Measurements from ENCODE around the gene VANGL1. TPM values are rescaled to one million over a fixed set of nuclear protein-coding genes. Genes with fewer than 3 reads are reported as not detected.

VANGL1 gene
- total RNA-seq, 1 experiment from 2014 or later, result 22.7 TPM

DNA sequence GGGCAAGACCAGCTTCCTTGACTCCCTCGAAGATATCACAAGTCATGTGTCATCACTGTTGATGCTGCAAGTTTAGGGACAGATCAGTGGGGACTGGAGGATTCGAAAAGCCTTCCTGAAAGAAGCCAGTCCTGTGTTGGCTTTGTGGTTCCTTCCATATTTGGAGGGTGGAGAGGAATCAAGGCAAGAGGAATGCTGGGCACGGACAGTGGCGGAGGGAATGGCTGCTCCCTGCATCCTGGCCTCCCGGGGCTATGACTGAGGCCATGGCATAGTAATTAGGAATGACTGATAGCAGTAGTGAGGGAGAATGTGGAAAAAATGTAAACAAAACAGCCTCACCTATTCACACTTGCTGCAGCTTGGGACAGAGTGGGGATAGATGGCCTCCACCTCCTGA is 36.4 kb downstream of the VANGL1 start:
- Histone ChIP-seq H3K9me3 (ENCODE audit: control insufficient read depth, insufficient read depth, low read depth, low read length) (no peaks in the 10 kb centered on the region), H3K4me1 (ENCODE audit: control insufficient read depth, insufficient read depth, low read length) (no peaks in the 10 kb centered on the region; the same call in none of the 2 replicates), H3K36me3 (ENCODE audit: control insufficient read depth, insufficient read depth, low read length) (no peaks in the 10 kb centered on the region), H3K27me3 (ENCODE audit: control insufficient read depth, insufficient read depth, low read length) (no peaks in the 10 kb centered on the region), H3K4me3 (ENCODE audit: low read depth in 2 of 2, low read length in 2 of 2) (no peak overlapping the region), H3K27ac (ENCODE audit: low read length) (no peak overlapping the region)
- ATAC-seq (no peak), DNase-seq (ENCODE audit: low read depth, low spot score) (no peak)
- CTCF ChIA-PET, result no interaction called here
- in situ Hi-C loops (cut with HindIII; ENCODE audit: low pct_unique_long_range_greater_than_20kb, low sequenced_read_pairs) (no loop called here), intact Hi-C loops (cut with micrococcal nuclease; ENCODE audit: unreplicated experiment) (no loop called here)
- no TSS peak for BruUV-seq (replicated peaks)
- POLR2A ChIA-PET, result no interaction called here
- no peak for TF ChIP-seq POLR2AphosphoS5 (IDR thresholded peaks at IDR 0.05; ENCODE audit: low read depth, low read length)
- TF ChIP-seq, protein P1, sequence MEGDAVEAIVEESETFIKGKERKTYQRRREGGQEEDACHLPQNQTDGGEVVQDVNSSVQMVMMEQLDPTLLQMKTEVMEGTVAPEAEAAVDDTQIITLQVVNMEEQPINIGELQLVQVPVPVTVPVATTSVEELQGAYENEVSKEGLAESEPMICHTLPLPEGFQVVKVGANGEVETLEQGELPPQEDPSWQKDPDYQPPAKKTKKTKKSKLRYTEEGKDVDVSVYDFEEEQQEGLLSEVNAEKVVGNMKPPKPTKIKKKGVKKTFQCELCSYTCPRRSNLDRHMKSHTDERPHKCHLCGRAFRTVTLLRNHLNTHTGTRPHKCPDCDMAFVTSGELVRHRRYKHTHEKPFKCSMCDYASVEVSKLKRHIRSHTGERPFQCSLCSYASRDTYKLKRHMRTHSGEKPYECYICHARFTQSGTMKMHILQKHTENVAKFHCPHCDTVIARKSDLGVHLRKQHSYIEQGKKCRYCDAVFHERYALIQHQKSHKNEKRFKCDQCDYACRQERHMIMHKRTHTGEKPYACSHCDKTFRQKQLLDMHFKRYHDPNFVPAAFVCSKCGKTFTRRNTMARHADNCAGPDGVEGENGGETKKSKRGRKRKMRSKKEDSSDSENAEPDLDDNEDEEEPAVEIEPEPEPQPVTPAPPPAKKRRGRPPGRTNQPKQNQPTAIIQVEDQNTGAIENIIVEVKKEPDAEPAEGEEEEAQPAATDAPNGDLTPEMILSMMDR (IDR thresholded peaks at IDR 0.05), result no peak
- TF ChIP-seq, protein P2, sequence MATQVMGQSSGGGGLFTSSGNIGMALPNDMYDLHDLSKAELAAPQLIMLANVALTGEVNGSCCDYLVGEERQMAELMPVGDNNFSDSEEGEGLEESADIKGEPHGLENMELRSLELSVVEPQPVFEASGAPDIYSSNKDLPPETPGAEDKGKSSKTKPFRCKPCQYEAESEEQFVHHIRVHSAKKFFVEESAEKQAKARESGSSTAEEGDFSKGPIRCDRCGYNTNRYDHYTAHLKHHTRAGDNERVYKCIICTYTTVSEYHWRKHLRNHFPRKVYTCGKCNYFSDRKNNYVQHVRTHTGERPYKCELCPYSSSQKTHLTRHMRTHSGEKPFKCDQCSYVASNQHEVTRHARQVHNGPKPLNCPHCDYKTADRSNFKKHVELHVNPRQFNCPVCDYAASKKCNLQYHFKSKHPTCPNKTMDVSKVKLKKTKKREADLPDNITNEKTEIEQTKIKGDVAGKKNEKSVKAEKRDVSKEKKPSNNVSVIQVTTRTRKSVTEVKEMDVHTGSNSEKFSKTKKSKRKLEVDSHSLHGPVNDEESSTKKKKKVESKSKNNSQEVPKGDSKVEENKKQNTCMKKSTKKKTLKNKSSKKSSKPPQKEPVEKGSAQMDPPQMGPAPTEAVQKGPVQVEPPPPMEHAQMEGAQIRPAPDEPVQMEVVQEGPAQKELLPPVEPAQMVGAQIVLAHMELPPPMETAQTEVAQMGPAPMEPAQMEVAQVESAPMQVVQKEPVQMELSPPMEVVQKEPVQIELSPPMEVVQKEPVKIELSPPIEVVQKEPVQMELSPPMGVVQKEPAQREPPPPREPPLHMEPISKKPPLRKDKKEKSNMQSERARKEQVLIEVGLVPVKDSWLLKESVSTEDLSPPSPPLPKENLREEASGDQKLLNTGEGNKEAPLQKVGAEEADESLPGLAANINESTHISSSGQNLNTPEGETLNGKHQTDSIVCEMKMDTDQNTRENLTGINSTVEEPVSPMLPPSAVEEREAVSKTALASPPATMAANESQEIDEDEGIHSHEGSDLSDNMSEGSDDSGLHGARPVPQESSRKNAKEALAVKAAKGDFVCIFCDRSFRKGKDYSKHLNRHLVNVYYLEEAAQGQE (IDR thresholded peaks at IDR 0.05; ENCODE audit: insufficient read depth in 1 of 2, low read depth in 2 of 2, low read length in 1 of 2), result no peak
- no peak for TF ChIP-seq TCF7L2 (IDR thresholded peaks at IDR 0.05; ENCODE audit: low read depth, low read length)
- TF ChIP-seq SIN3A (IDR thresholded peaks at IDR 0.05; ENCODE audit: borderline replicate concordance, insufficient read depth, low read depth, low read length), result no peak

DNA sequence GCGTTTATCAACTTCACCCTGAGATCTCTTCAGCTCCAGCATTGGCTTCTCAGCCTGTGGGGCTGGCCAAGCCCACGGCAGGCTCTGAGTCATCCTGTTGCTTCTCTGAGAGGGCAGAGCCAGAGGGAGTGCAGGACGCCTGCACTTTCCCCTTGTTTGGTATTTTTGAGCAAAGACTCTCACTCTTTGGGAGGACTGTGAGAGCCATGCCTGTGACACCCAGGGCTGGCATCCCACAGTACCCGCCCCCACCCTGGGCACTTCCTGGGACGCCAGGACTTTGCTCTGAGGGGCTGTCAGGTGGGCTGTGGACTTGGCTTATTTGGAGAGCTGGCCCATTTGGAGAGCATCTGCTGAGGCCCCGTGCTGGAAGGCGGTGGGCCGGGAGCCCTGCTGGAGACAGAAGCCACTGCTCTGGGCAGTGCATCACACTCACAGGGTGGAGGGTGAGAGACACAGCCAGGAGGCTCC is 37.4 kb downstream of the VANGL1 start:
- BruUV-seq (replicated peaks), result no TSS peak
- no peak for ATAC-seq
- CTCF ChIA-PET, result no interaction called here

More for the DNA sequence above, 37.4 kb downstream of the VANGL1 start:
- no peak for DNase-seq (ENCODE audit: low read depth, low spot score)
- Histone ChIP-seq H3K9me3 (ENCODE audit: control insufficient read depth, insufficient read depth, low read depth, low read length) (no peaks in the 10 kb centered on the region), H3K4me1 (ENCODE audit: control insufficient read depth, insufficient read depth, low read length) (no peaks in the 10 kb centered on the region; the same call in none of the 2 replicates), H3K27me3 (ENCODE audit: control insufficient read depth, insufficient read depth, low read length) (no peaks in the 10 kb centered on the region), H3K4me3 (ENCODE audit: low read depth in 2 of 2, low read length in 2 of 2) (no peak overlapping the region), H3K27ac (ENCODE audit: low read length) (no peak overlapping the region), H3K36me3 (ENCODE audit: control insufficient read depth, insufficient read depth, low read length) (no peaks in the 10 kb centered on the region)
- in situ Hi-C loops (cut with HindIII; ENCODE audit: low pct_unique_long_range_greater_than_20kb, low sequenced_read_pairs), result no loop called here
- POLR2A ChIA-PET, result no interaction called here
- intact Hi-C loops (cut with micrococcal nuclease; ENCODE audit: unreplicated experiment), result no loop called here
- TF ChIP-seq, protein P2 (IDR thresholded peaks at IDR 0.05; ENCODE audit: insufficient read depth in 1 of 2, low read depth in 2 of 2, low read length in 1 of 2), result no peak
- TF ChIP-seq, protein P1 (IDR thresholded peaks at IDR 0.05), result no peak
- TF ChIP-seq POLR2AphosphoS5 (IDR thresholded peaks at IDR 0.05; ENCODE audit: low read depth, low read length) (no peak), SIN3A (IDR thresholded peaks at IDR 0.05; ENCODE audit: borderline replicate concordance, insufficient read depth, low read depth, low read length) (no peak), TCF7L2 (IDR thresholded peaks at IDR 0.05; ENCODE audit: low read depth, low read length) (no peak)
